Endothelial cell of umbilical vein (primary cell): ENCODE data around the gene FOXL1. TPM values are rescaled to one million over a fixed set of nuclear protein-coding genes. Genes with fewer than 3 reads are reported as not detected.

ENCODE experiments used
- BruUV-seq: library from RNA; stranded (reverse); fragments of 400-500 nt; replicated peaks from 2 replicates; lab custom pipeline; 2021; lab: Mats Ljungman, UMichigan
- CTCF ChIA-PET: fragments of 300-600, 350-600 bp; sonication (Branson Sonifier 250); formaldehyde crosslinking; loops from one replicate; lab custom pipeline; 2021; ENCODE audit warnings: antibody characterized with exemption, inconsistent platforms; lab: Charles Lee
- POLR2A ChIA-PET: fragments of 300-600, 350-600 bp; sonication (Branson Sonifier 250); formaldehyde crosslinking; loops from one replicate; lab custom pipeline; 2021; ENCODE audit warnings: antibody characterized with exemption, inconsistent platforms; lab: Charles Lee
- DNase-seq: peaks from one replicate; pipeline ENCODE4 v3.0.0-alpha.2; 2011; ENCODE audit warnings: low read depth, low spot score
- FAIRE-seq: peaks from 2 replicates; lab custom pipeline; 2011; peaks lifted over from hg19 to GRCh38; lab: Jason Lieb, UNC
- H2AFZ ChIP-seq: 2 replicates; pipeline ENCODE4 v1.6.0; 2012; ENCODE audit warnings: low read depth, low read length, control low read depth, inconsistent platforms
- H3K27ac ChIP-seq: 2 replicates; pipeline ENCODE4 v1.5.1; 2011; ENCODE audit warnings: low read depth, mild to moderate bottlenecking, control low read depth, low read length, moderate library complexity; ENCODE audit not compliant: insufficient read depth
- H3K27me3 ChIP-seq, 2 experiments: 2 replicates each; pipeline versions ENCODE4 v1.6.0 to v1.6.1; 2011; ENCODE audit warnings: low read length in 2 of 2, mixed read lengths in 1 of 2; ENCODE audit not compliant: control insufficient read depth in 2 of 2, insufficient read depth in 2 of 2
- H3K36me3 ChIP-seq, 2 experiments: 2 replicates in 1 of 2; 3 replicates in 1 of 2; pipeline ENCODE4 v1.5.1; 2011; ENCODE audit warnings: low read length in 2 of 2, mild to moderate bottlenecking in 1 of 2, moderate library complexity in 1 of 2; ENCODE audit not compliant: control insufficient read depth in 2 of 2, insufficient read depth in 2 of 2; ENCODE audit errors: extremely low read depth in 1 of 2
- H3K4me1 ChIP-seq: 3 replicates; pipeline ENCODE4 v1.5.1; 2011; ENCODE audit warnings: mild to moderate bottlenecking, low read length; ENCODE audit not compliant: control insufficient read depth, insufficient read depth; ENCODE audit errors: extremely low read depth
- H3K4me2 ChIP-seq: 2 replicates; pipeline ENCODE4 v1.6.1; 2011; ENCODE audit warnings: low read length, control low read depth, mixed read lengths; ENCODE audit not compliant: insufficient read depth
- H3K4me3 ChIP-seq, 3 experiments: fragments of 200-600 bp in 1 of 3; sonication (generic), shearing (Covaris generic) in 1 of 3; replicated peaks in 1 of 3; 2 replicates each; pipeline ENCODE4 v1.5.1; 2011 to 2016; ENCODE audit warnings: control low read depth in 3 of 3, low read length in 3 of 3, mild to moderate bottlenecking in 2 of 3, inconsistent platforms in 1 of 3, low read depth in 1 of 3, moderate library complexity in 1 of 3; ENCODE audit not compliant: insufficient read depth in 1 of 3
- H3K79me2 ChIP-seq: 2 replicates; pipeline ENCODE4 v1.6.0; 2012; ENCODE audit warnings: low read length, inconsistent platforms; ENCODE audit not compliant: control insufficient read depth, insufficient read depth
- H3K9ac ChIP-seq: replicated peaks from 2 replicates; pipeline ENCODE3; 2011; ENCODE audit warnings: low read length, control low read depth; ENCODE audit not compliant: insufficient read depth; ENCODE audit errors: extremely low read depth
- H3K9me1 ChIP-seq: replicated peaks from 3 replicates; pipeline ENCODE4 v1.6.0; 2011; ENCODE audit warnings: mild to moderate bottlenecking, low read length; ENCODE audit not compliant: control insufficient read depth, insufficient read depth; ENCODE audit errors: extremely low read depth
- H3K9me3 ChIP-seq: replicated peaks from 2 replicates; pipeline ENCODE4 v1.5.1; 2012; ENCODE audit warnings: low read length, inconsistent platforms; ENCODE audit not compliant: control insufficient read depth, insufficient read depth
- H4K20me1 ChIP-seq: replicated peaks from 2 replicates; pipeline ENCODE3; 2011; ENCODE audit warnings: mild to moderate bottlenecking, low read length; ENCODE audit not compliant: control insufficient read depth, insufficient read depth; ENCODE audit errors: extremely low read depth
- EZH2 ChIP-seq: IDR thresholded peaks from 2 replicates; pipeline ENCODE4 v1.6.1; 2012; ENCODE audit warnings: borderline replicate concordance, low read depth, mild to moderate bottlenecking, moderate library complexity, low read length, inconsistent platforms; ENCODE audit not compliant: severe bottlenecking
- FOS ChIP-seq: IDR thresholded peaks from 2 replicates; pipeline ENCODE4 v1.6.1; 2011; ENCODE audit warnings: mild to moderate bottlenecking, low read length, moderate library complexity, borderline replicate concordance; ENCODE audit not compliant: insufficient read depth
- GATA2 ChIP-seq: IDR thresholded peaks from 2 replicates; pipeline ENCODE4 v1.7.0; 2011; ENCODE audit warnings: low read depth, mild to moderate bottlenecking, moderate library complexity, mixed read lengths, low read length; ENCODE audit not compliant: insufficient read length, insufficient read depth
- JUN ChIP-seq: IDR thresholded peaks from 2 replicates; pipeline ENCODE4 v1.6.1; 2011; ENCODE audit warnings: borderline replicate concordance, low read depth; ENCODE audit not compliant: insufficient read length, insufficient read depth
- MYC ChIP-seq: IDR thresholded peaks from one replicate; pipeline ENCODE4 v1.6.1; 2011; ENCODE audit warnings: mild to moderate bottlenecking, low read depth, low read length
- POLR2A ChIP-seq: IDR thresholded peaks from 2 replicates; pipeline ENCODE4 v1.6.1; 2012; ENCODE audit warnings: low read depth, mild to moderate bottlenecking, control low read depth, low read length
- POLR2AphosphoS5 ChIP-seq: IDR thresholded peaks from 2 replicates; pipeline ENCODE4 v1.6.1; 2012; ENCODE audit warnings: low read depth, mild to moderate bottlenecking, control low read depth, low read length, moderate library complexity; ENCODE audit not compliant: insufficient read depth
- dilution Hi-C: fragments of 300-500 bp; cut with MboI; formaldehyde crosslinking; loops from one replicate; pipeline ENCODE4 v1.15.0; 2019; ENCODE audit warnings: low sequenced_read_pairs; ENCODE audit not compliant: extremely low pct_ligation_motif_present
- intact Hi-C: fragments of 100-400 bp; cut with micrococcal nuclease; formaldehyde crosslinking; loops from one replicate; pipeline ENCODE4 v1.10.0; 2022
- polyA plus RNA-seq, 4 experiments: library from polyadenylated mRNA; depleted of rRNA in 3 of 4; stranded (reverse) in 3 of 4; unstranded in 1 of 4; fragments of >200 nt; gene quantifications; 2 replicates each; pipeline versions ENCODE4 v1.2.1 to v1.2.3, GENCODE V29; 2011 to 2012; ENCODE audit warnings: missing spikeins in 1 of 4
- total RNA-seq: library from RNA; stranded (reverse); gene quantifications from 2 replicates; pipeline ENCODE4 v1.2.3, GENCODE V29; 2021
- TF ChIP-seq, protein P1 (sequence below): IDR thresholded peaks from 2 replicates; pipeline ENCODE4 v1.6.1; 2011; ENCODE audit not compliant: insufficient read depth, insufficient read length
- TF ChIP-seq, protein P2 (sequence below), 2 donors: IDR thresholded peaks; 1 replicate in 1 of 2; 2 replicates in 1 of 2; pipeline ENCODE4 v1.5.1; 2011; ENCODE audit warnings: low read length in 2 of 2, mild to moderate bottlenecking in 2 of 2, moderate library complexity in 2 of 2, control low read depth in 1 of 2, inconsistent platforms in 1 of 2, low read depth in 1 of 2; ENCODE audit not compliant: insufficient read depth in 1 of 2; ENCODE audit errors: extremely low read depth in 1 of 2

FOXL1 gene
- total and polyA plus RNA-seq, 2 donors (not counting 3 experiments of a cell fraction or from before 2014, with no cell fraction given) = 2.8 to 3.8 TPM

GRCh38 chr16:86534779-86535615, 43.4 kb upstream of the FOXL1 start:
- dilution Hi-C loops (no loop called here), intact Hi-C loops (no loop called here)
- no peak overlapping the region for H3K27ac ChIP-seq
- H3K27me3 ChIP-seq = no peaks in the 10 kb centered on the region
- ChIA-PET POLR2A (no interaction called here), CTCF (no interaction called here)
- H3K9me3 ChIP-seq = no peaks in the 10 kb centered on the region
- H4K20me1 ChIP-seq = no peaks in the 10 kb centered on the region
- no TSS peak for BruUV-seq
- TF ChIP-seq JUN = no peak
- TF ChIP-seq, protein P1, sequence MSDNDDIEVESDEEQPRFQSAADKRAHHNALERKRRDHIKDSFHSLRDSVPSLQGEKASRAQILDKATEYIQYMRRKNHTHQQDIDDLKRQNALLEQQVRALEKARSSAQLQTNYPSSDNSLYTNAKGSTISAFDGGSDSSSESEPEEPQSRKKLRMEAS = no peak
- TF ChIP-seq MYC = no peak
- TF ChIP-seq POLR2A = no peak
- TF ChIP-seq, protein P2, sequence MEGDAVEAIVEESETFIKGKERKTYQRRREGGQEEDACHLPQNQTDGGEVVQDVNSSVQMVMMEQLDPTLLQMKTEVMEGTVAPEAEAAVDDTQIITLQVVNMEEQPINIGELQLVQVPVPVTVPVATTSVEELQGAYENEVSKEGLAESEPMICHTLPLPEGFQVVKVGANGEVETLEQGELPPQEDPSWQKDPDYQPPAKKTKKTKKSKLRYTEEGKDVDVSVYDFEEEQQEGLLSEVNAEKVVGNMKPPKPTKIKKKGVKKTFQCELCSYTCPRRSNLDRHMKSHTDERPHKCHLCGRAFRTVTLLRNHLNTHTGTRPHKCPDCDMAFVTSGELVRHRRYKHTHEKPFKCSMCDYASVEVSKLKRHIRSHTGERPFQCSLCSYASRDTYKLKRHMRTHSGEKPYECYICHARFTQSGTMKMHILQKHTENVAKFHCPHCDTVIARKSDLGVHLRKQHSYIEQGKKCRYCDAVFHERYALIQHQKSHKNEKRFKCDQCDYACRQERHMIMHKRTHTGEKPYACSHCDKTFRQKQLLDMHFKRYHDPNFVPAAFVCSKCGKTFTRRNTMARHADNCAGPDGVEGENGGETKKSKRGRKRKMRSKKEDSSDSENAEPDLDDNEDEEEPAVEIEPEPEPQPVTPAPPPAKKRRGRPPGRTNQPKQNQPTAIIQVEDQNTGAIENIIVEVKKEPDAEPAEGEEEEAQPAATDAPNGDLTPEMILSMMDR (IDR thresholded peaks at IDR 0.05; ENCODE audit: extremely low read depth in 1 of 2, insufficient read depth in 1 of 2, low read depth in 1 of 2, low read length in 2 of 2) = no peak
- no peak for TF ChIP-seq EZH2
- no peak for TF ChIP-seq GATA2
- no peak for TF ChIP-seq FOS
- TF ChIP-seq POLR2AphosphoS5 = no peak
- H3K4me3 ChIP-seq = no peak overlapping the region
- no peaks in the 10 kb centered on the region for H3K79me2 ChIP-seq
- H3K9me1 ChIP-seq = no peaks in the 10 kb centered on the region
- H2AFZ ChIP-seq = no peak overlapping the region
- H3K9ac ChIP-seq = no peak overlapping the region
- no peak overlapping the region for H3K4me2 ChIP-seq
- H3K36me3 ChIP-seq = peaks cover 0 to 19% of the 10 kb centered on the region in 2 experiments
- DNase-seq = no peak
- no peaks in the 10 kb centered on the region for H3K4me1 ChIP-seq
- no peak for FAIRE-seq
